Liver (tissue), 3 donors: ENCODE measurements around the gene HPS1.

Experiments used
- ATF3 ChIP-seq: IDR thresholded peaks from 2 replicates; pipeline ENCODE4 v1.6.1; 2016; ENCODE audit warnings: antibody characterized with exemption
- CTCF ChIP-seq: fragments of 150-350 bp; IDR thresholded peaks from 2 replicates; pipeline ENCODE4 v1.5.1; 2017; ENCODE audit warnings: improper control_type of control experiment, low read depth, low read length; ENCODE audit not compliant: missing input control
- EGR1 ChIP-seq, 2 donors: IDR thresholded peaks; 2 replicates each; pipeline ENCODE4 v1.6.1; 2016 to 2018; ENCODE audit warnings: antibody characterized with exemption in 2 of 2, low read depth in 2 of 2
- GABPA ChIP-seq, 2 donors: IDR thresholded peaks in 1 of 2; conservative IDR thresholded peaks in 1 of 2; 2 replicates each; pipeline ENCODE4 v1.6.1; 2016; ENCODE audit warnings: antibody characterized with exemption in 2 of 2, mild to moderate bottlenecking in 1 of 2, moderate library complexity in 1 of 2
- MAX ChIP-seq: IDR thresholded peaks from 2 replicates; pipeline ENCODE4 v1.6.1; 2016; ENCODE audit warnings: antibody characterized with exemption
- RAD21 ChIP-seq, 2 donors: IDR thresholded peaks; 2 replicates each; pipeline ENCODE4 v1.6.1; 2016; ENCODE audit warnings: antibody characterized with exemption in 2 of 2, mild to moderate bottlenecking in 2 of 2
- REST ChIP-seq: IDR thresholded peaks from 2 replicates; pipeline ENCODE4 v1.6.1; 2016; ENCODE audit warnings: antibody characterized with exemption, mild to moderate bottlenecking
- RXRA ChIP-seq, 2 donors: IDR thresholded peaks; 2 replicates each; pipeline ENCODE4 v1.6.1; 2017 to 2018; ENCODE audit warnings: antibody characterized with exemption in 2 of 2, mild to moderate bottlenecking in 1 of 2
- TAF1 ChIP-seq: conservative IDR thresholded peaks from 2 replicates; pipeline ENCODE4 v1.6.1; 2016; ENCODE audit warnings: antibody characterized with exemption, mild to moderate bottlenecking
- YY1 ChIP-seq: IDR thresholded peaks from 2 replicates; pipeline ENCODE4 v1.6.1; 2016; ENCODE audit warnings: antibody characterized with exemption, mild to moderate bottlenecking
- donor health status: healthy.
- donor health status: healthy.

- TF ChIP-seq YY1 (no peak), CTCF (no peak), EGR1 (IDR thresholded peaks at IDR 0.05; ENCODE audit: low read depth in 2 of 2) (no peak), RXRA (IDR thresholded peaks at IDR 0.05) (no peak), ATF3 (no peak), REST (no peak), TAF1 (no peak), RAD21 (IDR thresholded peaks at IDR 0.05) (no peak), GABPA (IDR thresholded peaks at IDR 0.05 in 1 of 2, conservative IDR thresholded peaks at IDR 0.05 in 1 of 2) (no peak), MAX (no peak)
Observed at GRCh38 chr10:98458809-98459784, 12.4 kb upstream of the HPS1 start.
